OCI-LY1 (cell line): ENCODE data around the gene STRBP.

Experiments used
- H2AFZ ChIP-seq: fragments of 200-600 bp; sonication (generic), shearing (Covaris generic); 2 replicates; pipeline ENCODE4 v1.6.0; 2014; ENCODE audit warnings: antibody characterized with exemption, mild to moderate bottlenecking, low read length
- H3F3A ChIP-seq: fragments of 200-600 bp; sonication (generic), shearing (Covaris generic); 2 replicates; pipeline ENCODE4 v1.6.0; 2014; ENCODE audit warnings: mild to moderate bottlenecking, antibody characterized with exemption, low read length, moderate library complexity; ENCODE audit not compliant: insufficient read depth
- H3K27ac ChIP-seq: fragments of 200-600 bp; sonication (generic); 2 replicates; pipeline ENCODE4 v1.5.1; 2014; ENCODE audit warnings: low read length, mixed run types, mild to moderate bottlenecking, low read depth; ENCODE audit not compliant: poor library complexity, severe bottlenecking
- H3K27me3 ChIP-seq: fragments of 200-600 bp; sonication (generic); 2 replicates; pipeline ENCODE4 v1.6.0; 2014; ENCODE audit warnings: antibody characterized with exemption, mild to moderate bottlenecking, low read length, moderate library complexity; ENCODE audit not compliant: insufficient read depth
- H3K36me3 ChIP-seq: fragments of 200-600 bp; sonication (generic); 2 replicates; pipeline ENCODE4 v1.6.1; 2014; ENCODE audit warnings: mild to moderate bottlenecking, antibody characterized with exemption, low read length, moderate library complexity, mixed read lengths; ENCODE audit not compliant: insufficient read depth
- H3K4me1 ChIP-seq: fragments of 200-600 bp; sonication (generic); 2 replicates; pipeline ENCODE4 v1.5.1; 2014; ENCODE audit warnings: mild to moderate bottlenecking, low read length, moderate library complexity; ENCODE audit not compliant: insufficient read depth, severe bottlenecking
- H3K4me2 ChIP-seq: fragments of 200-600 bp; sonication (generic), shearing (Covaris generic); 2 replicates; pipeline ENCODE4 v1.6.1; 2014; ENCODE audit warnings: low read length
- H3K4me3 ChIP-seq: fragments of 200-600 bp; sonication (generic); 2 replicates; pipeline ENCODE4 v1.5.1; 2014; ENCODE audit warnings: low read length, low read depth, mild to moderate bottlenecking, mixed read lengths; ENCODE audit not compliant: poor library complexity, severe bottlenecking
- H3K79me2 ChIP-seq: fragments of 200-600 bp; shearing (Covaris generic); 2 replicates; pipeline ENCODE4 v1.6.1; 2016; ENCODE audit warnings: mixed run types, low read length, mixed read lengths; ENCODE audit not compliant: insufficient read depth
- H3K9ac ChIP-seq: fragments of 200-600 bp; sonication (generic), shearing (Covaris generic); 2 replicates; pipeline ENCODE4 v1.6.1; 2014; ENCODE audit warnings: mild to moderate bottlenecking, low read length, mixed read lengths
- H3K9me2 ChIP-seq: fragments of 200-600 bp; sonication (generic), shearing (Covaris generic); 2 replicates; pipeline ENCODE4 v1.6.1; 2014; ENCODE audit warnings: low read depth, mild to moderate bottlenecking, low read length, mixed read lengths
- H3K9me3 ChIP-seq: fragments of 200-600 bp; shearing (Covaris generic); 2 replicates; pipeline ENCODE4 v1.6.1; 2014; ENCODE audit warnings: low read length, mixed read lengths
- H4K20me1 ChIP-seq: fragments of 200-600 bp; sonication (generic), shearing (Covaris generic); 2 replicates; pipeline ENCODE4 v1.6.0; 2016; ENCODE audit warnings: mild to moderate bottlenecking, low read length; ENCODE audit not compliant: insufficient read depth
- CTCF ChIP-seq: fragments of 200-600 bp; sonication (generic), shearing (Covaris generic); IDR thresholded peaks from 2 replicates; pipeline ENCODE4 v1.5.1; 2017; ENCODE audit warnings: mild to moderate bottlenecking, antibody characterized with exemption, low read length, moderate library complexity, mixed read lengths
- EZH2 ChIP-seq: fragments of 200-600 bp; sonication (generic), shearing (Covaris generic); IDR thresholded peaks from 2 replicates; pipeline ENCODE4 v1.8.0; 2017; ENCODE audit warnings: borderline replicate concordance, mixed run types, mild to moderate bottlenecking, antibody characterized with exemption, low read length, moderate library complexity, mixed read lengths

The STRBP gene

GRCh38 chr9:123255718-123256117, 12.7 kb downstream of the STRBP start:
- Histone ChIP-seq H4K20me1 (no peaks in the 10 kb centered on the region), H3K79me2 (peaks cover 100% of the 10 kb centered on the region), H3K4me3 (no peak overlapping the region), H2AFZ (no peak overlapping the region), H3K4me2 (no peak overlapping the region), H3K9me2 (no peaks in the 10 kb centered on the region), H3K9me3 (no peaks in the 10 kb centered on the region), H3K4me1 (peaks cover 60% of the 10 kb centered on the region), H3K27ac (no peak overlapping the region), H3K9ac (no peak overlapping the region), H3K27me3 (no peaks in the 10 kb centered on the region), H3F3A (no peaks in the 10 kb centered on the region), H3K36me3 (peaks cover 31% of the 10 kb centered on the region)
- TF ChIP-seq EZH2 (no peak), CTCF (no peak)

- Histone ChIP-seq H3K4me1 (peaks cover 53% of the 10 kb centered on the region), H3K9ac (peak overlapping the region; percentile 3; the same call in 1 of the 2 replicates), H3K79me2 (peaks cover 100% of the 10 kb centered on the region), H2AFZ (no peak overlapping the region), H3K36me3 (peaks cover 26% of the 10 kb centered on the region), H3K27me3 (no peaks in the 10 kb centered on the region), H3K9me2 (no peaks in the 10 kb centered on the region), H3K9me3 (no peaks in the 10 kb centered on the region), H4K20me1 (no peaks in the 10 kb centered on the region), H3K4me3 (no peak overlapping the region), H3F3A (no peaks in the 10 kb centered on the region), H3K4me2 (peak overlapping the region; percentile 7; the same call in 1 of the 2 replicates), H3K27ac (peak overlapping the region; percentile 17)
- TF ChIP-seq CTCF = no peak
- no peak for TF ChIP-seq EZH2
Measured at GRCh38 chr9:123253204-123253603, 15.2 kb downstream of the STRBP start.

- H3K9ac ChIP-seq = no peak overlapping the region; the same call in 1 of the 2 replicates
- H3K9me2 ChIP-seq = no peaks in the 10 kb centered on the region
- H3K4me2 ChIP-seq = peak overlapping the region; percentile 10; the same call in 1 of the 2 replicates
- H3K4me3 ChIP-seq = no peak overlapping the region
- H4K20me1 ChIP-seq = no peaks in the 10 kb centered on the region
- no peaks in the 10 kb centered on the region for H3F3A ChIP-seq
- peaks cover 67% of the 10 kb centered on the region for H3K4me1 ChIP-seq
- no peaks in the 10 kb centered on the region for H3K9me3 ChIP-seq
- H3K27ac ChIP-seq = peak overlapping the region; percentile 61
- H3K27me3 ChIP-seq = no peaks in the 10 kb centered on the region
- peaks cover 18% of the 10 kb centered on the region for H3K36me3 ChIP-seq
- no peak for TF ChIP-seq CTCF
- TF ChIP-seq EZH2 = no peak
- H2AFZ ChIP-seq = no peak overlapping the region
- peaks cover 100% of the 10 kb centered on the region for H3K79me2 ChIP-seq
Measured at GRCh38 chr9:123251741-123252140, 16.6 kb downstream of the STRBP start.
